ENCODE measurements around the gene METTL25. TPM values are rescaled to one million over a fixed set of nuclear protein-coding genes. Genes with fewer than 3 reads are reported as not detected.
A peak's percentile ranks its signal among the peaks of the same experiment; 100 is the strongest.
"Not testable (repeated sequence)": the region's sequence is repeated elsewhere in the genome, so short reads cannot be mapped to it uniquely, and the experiment has no call there.

METTL25 gene
- total RNA-seq, 1 experiment from 2014 or later: 6.3 TPM

GRCh38 chr12:82359115-82359478, 768 bp downstream of the METTL25 start:
- DNase-seq (ENCODE audit: low spot score): peak; percentile 48
- TF ChIP-seq OVOL2 (CRISPR knock-in tag; IDR thresholded peaks at IDR 0.05; ENCODE audit: borderline replicate concordance): no peak
- TF ChIP-seq RELA (CRISPR knock-in tag; IDR thresholded peaks at IDR 0.05; ENCODE audit: borderline replicate concordance): no peak
- TF ChIP-seq ATF1 (CRISPR knock-in tag; IDR thresholded peaks at IDR 0.05): no peak
- TF ChIP-seq E2F1 (CRISPR knock-in tag; IDR thresholded peaks at IDR 0.05): no peak
- no peak for TF ChIP-seq ZNF423 (CRISPR knock-in tag; IDR thresholded peaks at IDR 0.05)
- TF ChIP-seq ATF2 (CRISPR knock-in tag; IDR thresholded peaks at IDR 0.05; ENCODE audit: borderline replicate concordance, low read depth): no peak
- peak overlapping the region; percentile 46 for H3K27ac Mint-ChIP-seq

GRCh38 chr12:82360834-82361233, 2.5 kb downstream of the METTL25 start:
- peaks cover 28% of the 10 kb centered on the region for H3K4me1 Mint-ChIP-seq
- TF ChIP-seq NFYB (CRISPR knock-in tag; conservative IDR thresholded peaks at IDR 0.05; ENCODE audit: low read depth): peak; percentile 38; the same call in 1 of the 2 replicates
- CTCF ChIA-PET; H3K9me3 Mint-ChIP-seq; H3K27ac Mint-ChIP-seq; DNase-seq (ENCODE audit: low spot score); H3K4me3 Mint-ChIP-seq; POLR2A ChIA-PET; ATAC-seq; H3K27me3 Mint-ChIP-seq (ENCODE audit: low read depth): not testable (repeated sequence)
- H3K36me3 Mint-ChIP-seq: peaks cover 29% of the 10 kb centered on the region

More at GRCh38 chr12:82359115-82359478, 768 bp downstream of the METTL25 start:
- Mint-ChIP-seq H3K9me3 (peaks cover 6% of the 10 kb centered on the region), H3K27me3 (ENCODE audit: low read depth) (no peaks in the 10 kb centered on the region; the same call in 1 of the 2 replicates), H3K4me3 (peak overlapping the region; percentile 99), H3K36me3 (peaks cover 45% of the 10 kb centered on the region), H3K4me1 (peaks cover 28% of the 10 kb centered on the region)
- ATAC-seq: peak; percentile 50
- ChIA-PET POLR2A (interaction anchor here (1.2 kb wide), 2 partner anchors 52 to 711 kb away, joined by 3 to 6 read pairs; no protein-coding TSS in a partner anchor), CTCF (interaction anchor here (1.0 to 1.2 kb wide), 4 partner anchors 45 to 1464 kb away, joined by 3 to 6 read pairs (median 3); no protein-coding TSS in a partner anchor)

- Mint-ChIP-seq H3K36me3 (peaks cover 23% of the 10 kb centered on the region), H3K9me3 (peaks cover 6% of the 10 kb centered on the region), H3K27ac (no peak overlapping the region), H3K4me1 (peaks cover 32% of the 10 kb centered on the region), H3K27me3 (ENCODE audit: low read depth) (no peaks in the 10 kb centered on the region; the same call in 1 of the 2 replicates), H3K4me3 (no peak overlapping the region)
- DNase-seq (ENCODE audit: low spot score): peak; percentile 24
- ChIA-PET POLR2A (interaction anchor here (0.6 kb wide), 1 partner anchor 743 kb away, joined by 5 read pairs; no protein-coding TSS in a partner anchor), CTCF (no interaction called here)
- ATAC-seq: no peak
- TF ChIP-seq NR1H2 (CRISPR knock-in tag; IDR thresholded peaks at IDR 0.05) (no peak), SOX15 (CRISPR knock-in tag; IDR thresholded peaks at IDR 0.05) (no peak), TEAD1 (CRISPR knock-in tag; IDR thresholded peaks at IDR 0.05) (no peak), ZNF121 (CRISPR knock-in tag; IDR thresholded peaks at IDR 0.05) (no peak), HMGA2 (CRISPR knock-in tag; IDR thresholded peaks at IDR 0.05) (no peak), ZNF671 (CRISPR knock-in tag; IDR thresholded peaks at IDR 0.05) (no peak)
- TF ChIP-seq, protein P1, sequence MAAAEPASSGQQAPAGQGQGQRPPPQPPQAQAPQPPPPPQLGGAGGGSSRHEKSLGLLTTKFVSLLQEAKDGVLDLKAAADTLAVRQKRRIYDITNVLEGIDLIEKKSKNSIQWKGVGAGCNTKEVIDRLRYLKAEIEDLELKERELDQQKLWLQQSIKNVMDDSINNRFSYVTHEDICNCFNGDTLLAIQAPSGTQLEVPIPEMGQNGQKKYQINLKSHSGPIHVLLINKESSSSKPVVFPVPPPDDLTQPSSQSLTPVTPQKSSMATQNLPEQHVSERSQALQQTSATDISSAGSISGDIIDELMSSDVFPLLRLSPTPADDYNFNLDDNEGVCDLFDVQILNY (CRISPR knock-in tag; IDR thresholded peaks at IDR 0.05): no peak
- TF ChIP-seq, protein P2, sequence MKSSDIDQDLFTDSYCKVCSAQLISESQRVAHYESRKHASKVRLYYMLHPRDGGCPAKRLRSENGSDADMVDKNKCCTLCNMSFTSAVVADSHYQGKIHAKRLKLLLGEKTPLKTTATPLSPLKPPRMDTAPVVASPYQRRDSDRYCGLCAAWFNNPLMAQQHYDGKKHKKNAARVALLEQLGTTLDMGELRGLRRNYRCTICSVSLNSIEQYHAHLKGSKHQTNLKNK (CRISPR knock-in tag; IDR thresholded peaks at IDR 0.05): no peak
These were observed 3.2 kb downstream of the METTL25 start for GRCh38 chr12:82361461-82361915.

- CTCF ChIA-PET: no interaction called here
- Mint-ChIP-seq H3K36me3 (peaks cover 15% of the 10 kb centered on the region), H3K4me3 (no peak overlapping the region), H3K4me1 (peaks cover 27% of the 10 kb centered on the region), H3K9me3 (peaks cover 9% of the 10 kb centered on the region), H3K27ac (no peak overlapping the region), H3K27me3 (ENCODE audit: low read depth) (no peaks in the 10 kb centered on the region; the same call in 1 of the 2 replicates)
- no peak for ATAC-seq
- no peak for DNase-seq (ENCODE audit: low spot score)
- POLR2A ChIA-PET: no interaction called here
- TF ChIP-seq STAT6 (CRISPR knock-in tag; conservative IDR thresholded peaks at IDR 0.05; ENCODE audit: low read depth) (no peak), ESRRA (CRISPR knock-in tag; IDR thresholded peaks at IDR 0.05; ENCODE audit: borderline replicate concordance) (no peak), SMAD4 (CRISPR knock-in tag; IDR thresholded peaks at IDR 0.05) (no peak)
- TF ChIP-seq, protein P3, sequence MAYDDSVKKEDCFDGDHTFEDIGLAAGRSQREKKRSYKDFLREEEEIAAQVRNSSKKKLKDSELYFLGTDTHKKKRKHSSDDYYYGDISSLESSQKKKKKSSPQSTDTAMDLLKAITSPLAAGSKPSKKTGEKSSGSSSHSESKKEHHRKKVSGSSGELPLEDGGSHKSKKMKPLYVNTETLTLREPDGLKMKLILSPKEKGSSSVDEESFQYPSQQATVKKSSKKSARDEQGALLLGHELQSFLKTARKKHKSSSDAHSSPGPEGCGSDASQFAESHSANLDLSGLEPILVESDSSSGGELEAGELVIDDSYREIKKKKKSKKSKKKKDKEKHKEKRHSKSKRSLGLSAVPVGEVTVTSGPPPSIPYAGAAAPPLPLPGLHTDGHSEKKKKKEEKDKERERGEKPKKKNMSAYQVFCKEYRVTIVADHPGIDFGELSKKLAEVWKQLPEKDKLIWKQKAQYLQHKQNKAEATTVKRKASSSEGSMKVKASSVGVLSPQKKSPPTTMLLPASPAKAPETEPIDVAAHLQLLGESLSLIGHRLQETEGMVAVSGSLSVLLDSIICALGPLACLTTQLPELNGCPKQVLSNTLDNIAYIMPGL (CRISPR knock-in tag; IDR thresholded peaks at IDR 0.05): no peak
These were observed 5.7 kb downstream of the METTL25 start for GRCh38 chr12:82363990-82364389.

Data from WTC11 (cell line).